Right hindlimb (tissue), 1 donor: Measurements from ENCODE around the gene PCNX4.
A peak's percentile ranks its signal among the peaks of the same experiment; 100 is the strongest.

Experiments used
- DNase-seq: peaks from one replicate; pipeline ENCODE4 v3.0.0-alpha.2; 2018

Gene PCNX4

GRCh38 chr14:60106339-60106738 lies 14.6 kb downstream of the PCNX4 start:
- no peak for DNase-seq

- DNase-seq: no peak
Measured at GRCh38 chr14:60107477-60107876, 15.8 kb downstream of the PCNX4 start.

GRCh38 chr14:60111732-60112131 lies 20.0 kb downstream of the PCNX4 start:
- no peak for DNase-seq

DNA sequence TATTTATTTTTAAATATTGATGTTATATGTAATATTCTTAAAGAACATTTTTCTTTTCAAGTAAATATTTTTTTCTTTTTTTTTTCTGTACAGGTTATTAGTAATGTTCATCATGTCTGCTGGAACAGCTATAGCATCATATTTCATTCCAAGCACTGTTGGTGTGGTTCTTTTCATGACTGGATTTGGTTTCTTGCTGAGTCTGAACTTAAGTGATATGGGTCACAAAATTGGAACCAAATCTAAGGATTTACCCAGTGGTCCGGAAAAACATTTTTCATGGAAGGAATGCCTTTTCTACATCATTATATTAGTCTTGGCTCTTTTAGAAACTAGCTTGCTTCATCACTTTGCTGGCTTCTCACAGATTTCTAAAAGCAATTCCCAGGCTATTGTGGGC lies 23.2 kb downstream of the PCNX4 start:
- DNase-seq: no peak

GRCh38 chr14:60116181-60116580 lies 24.5 kb downstream of the PCNX4 start:
- DNase-seq: no peak

DNA sequence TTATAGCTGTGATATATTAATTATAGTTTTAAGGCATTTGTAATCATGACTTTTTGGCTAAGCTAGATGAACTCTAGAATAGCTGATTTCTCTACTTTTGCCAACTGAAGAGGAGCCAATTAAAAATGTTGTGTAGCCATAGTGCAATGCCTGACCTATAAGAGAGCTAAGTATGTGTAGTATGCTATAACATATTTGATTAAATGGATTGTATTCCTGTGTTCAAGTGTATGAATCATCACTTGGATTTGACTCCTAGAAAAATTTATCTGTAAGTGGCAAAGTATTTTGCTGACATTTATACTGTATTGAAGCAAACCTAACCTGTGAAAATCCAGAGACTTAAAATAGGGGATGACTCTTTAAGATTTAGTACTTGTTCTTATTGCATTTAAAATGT lies 34.2 kb downstream of the PCNX4 start:
- DNase-seq: no peak

- DNase-seq: no peak
Measured at GRCh38 chr14:60133487-60133886, 41.8 kb downstream of the PCNX4 start.

GRCh38 chr14:60134702-60135101 lies 43.0 kb downstream of the PCNX4 start:
- DNase-seq: no peak

- peak; percentile 49 for DNase-seq
Measured at GRCh38 chr14:60151715-60152114, 60.0 kb downstream of the PCNX4 start.

- DNase-seq: no peak
Measured at GRCh38 chr14:60153991-60154390, 62.3 kb downstream of the PCNX4 start.

DNA sequence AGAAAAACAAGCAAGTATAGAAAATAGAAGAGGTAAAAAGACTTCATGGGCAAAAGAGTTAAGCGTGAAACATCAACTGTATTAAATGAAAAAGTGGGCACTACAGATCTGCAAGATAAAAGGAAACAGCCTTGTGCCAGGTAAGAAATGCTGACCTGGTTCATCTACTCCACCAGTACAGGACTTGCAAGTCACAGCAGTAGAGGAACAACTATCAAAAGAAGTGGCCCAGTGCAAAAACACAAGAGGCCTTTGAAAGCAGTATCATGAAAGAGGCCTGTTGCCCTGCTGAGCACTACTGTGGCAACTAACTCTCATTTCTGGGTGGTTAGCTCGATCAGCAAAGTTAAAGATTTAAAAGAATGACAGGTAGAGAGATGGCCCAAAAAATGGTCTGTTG lies 62.9 kb downstream of the PCNX4 start:
- DNase-seq: no peak

DNA sequence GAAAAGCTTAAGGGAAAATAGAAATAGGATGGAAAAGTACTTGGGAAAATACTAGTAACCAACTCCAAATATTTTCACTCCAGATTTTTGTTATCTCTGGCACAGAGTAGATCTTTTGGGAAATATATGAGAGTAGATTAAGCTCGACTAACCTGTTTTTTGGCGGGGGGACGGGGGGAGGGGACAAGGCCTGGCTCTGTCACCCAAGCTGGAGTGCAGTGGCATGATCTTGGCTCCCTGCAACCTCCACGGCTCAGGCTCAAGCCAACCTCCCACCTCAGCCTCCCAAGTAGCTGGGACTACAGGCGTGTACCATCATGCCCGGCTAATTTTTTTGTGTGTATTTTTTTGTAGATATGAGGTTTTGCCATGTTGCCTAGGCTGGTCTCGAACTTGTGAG lies 68.7 kb downstream of the PCNX4 start:
- no peak for DNase-seq

GRCh38 chr14:60161196-60162107 lies 69.7 kb downstream of the PCNX4 start:
- DNase-seq: no peak

DNA sequence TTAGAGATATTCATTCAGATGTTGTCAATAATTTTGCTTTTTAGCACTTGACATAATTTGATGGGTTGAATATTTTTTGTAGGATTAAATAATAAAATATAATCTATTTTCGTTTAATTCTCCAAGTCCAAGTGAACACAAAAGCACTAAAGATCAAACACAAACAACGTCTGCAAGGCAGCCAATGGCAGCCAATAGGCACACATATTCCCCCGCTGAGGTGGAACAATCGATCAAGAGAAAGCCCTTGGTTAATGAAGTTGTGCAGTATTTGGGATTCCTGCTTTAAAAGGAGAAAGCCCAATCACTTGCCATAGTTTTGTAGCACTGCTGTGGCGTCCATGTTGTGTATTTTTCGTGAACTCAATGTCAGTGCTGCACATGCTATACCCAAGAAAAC lies 72.0 kb downstream of the PCNX4 start:
- no peak for DNase-seq

DNA sequence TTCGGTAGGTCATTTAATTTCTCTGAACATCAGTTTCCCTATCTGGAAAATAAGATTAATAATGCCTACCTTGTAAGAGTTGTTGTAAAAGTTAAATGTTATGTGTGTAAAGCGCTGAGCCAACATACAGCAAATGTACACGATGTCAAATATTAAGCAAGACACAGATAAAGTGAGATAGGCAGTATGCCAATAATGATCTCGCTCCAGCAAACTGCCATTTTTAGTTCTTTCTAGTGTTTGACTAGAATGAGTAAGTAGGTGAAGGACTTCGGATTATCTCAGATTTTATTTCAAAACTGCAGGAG lies 72.6 kb downstream of the PCNX4 start:
- DNase-seq: no peak

- DNase-seq: peak; percentile 88
Measured at GRCh38 chr14:60164712-60165546, 73.2 kb downstream of the PCNX4 start, which contains the start of gene DHRS7. TSS of gene DHRS7 (minus strand) at chr14:60165398. CDS start at chr14:60165309, 89 bp downstream.

DNA sequence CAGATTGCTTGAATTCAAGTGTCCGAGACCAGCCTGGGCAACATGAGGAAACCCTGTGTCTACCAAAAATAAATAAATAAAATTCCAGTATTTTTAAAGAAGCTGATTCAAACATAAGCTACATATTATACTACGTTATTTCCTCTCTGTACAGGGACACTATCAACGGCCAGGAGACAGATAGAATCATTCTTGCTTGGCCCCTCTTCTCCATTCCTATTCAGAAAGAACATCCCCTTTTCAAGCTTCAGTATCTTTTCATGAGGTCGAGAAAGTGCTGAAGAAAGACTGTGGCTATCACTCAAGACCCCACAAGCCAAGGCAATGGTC lies 73.8 kb downstream of the PCNX4 start:
- no peak for DNase-seq

DNA sequence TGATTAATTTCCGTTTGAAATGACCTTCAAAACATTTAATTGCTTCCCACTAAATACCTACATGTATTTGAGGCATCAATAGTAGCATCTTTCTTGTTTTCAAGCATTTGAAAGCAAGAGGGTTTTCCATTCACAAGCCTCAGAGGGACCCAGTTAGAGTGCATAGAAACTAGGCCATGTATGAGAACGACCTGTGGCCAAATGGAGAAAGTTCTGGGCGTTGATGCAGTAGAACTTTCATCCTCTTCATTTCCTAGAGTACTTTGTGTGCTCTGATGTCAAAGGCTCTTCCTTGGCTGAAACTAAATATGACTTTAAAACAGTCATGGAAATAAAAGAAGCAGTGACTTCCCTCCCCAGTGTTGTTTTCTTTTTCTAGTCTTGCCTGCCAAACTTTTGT lies 74.4 kb downstream of the PCNX4 start:
- DNase-seq: no peak

- no peak for DNase-seq
Measured at GRCh38 chr14:60169722-60170121, 78.0 kb downstream of the PCNX4 start.

DNA sequence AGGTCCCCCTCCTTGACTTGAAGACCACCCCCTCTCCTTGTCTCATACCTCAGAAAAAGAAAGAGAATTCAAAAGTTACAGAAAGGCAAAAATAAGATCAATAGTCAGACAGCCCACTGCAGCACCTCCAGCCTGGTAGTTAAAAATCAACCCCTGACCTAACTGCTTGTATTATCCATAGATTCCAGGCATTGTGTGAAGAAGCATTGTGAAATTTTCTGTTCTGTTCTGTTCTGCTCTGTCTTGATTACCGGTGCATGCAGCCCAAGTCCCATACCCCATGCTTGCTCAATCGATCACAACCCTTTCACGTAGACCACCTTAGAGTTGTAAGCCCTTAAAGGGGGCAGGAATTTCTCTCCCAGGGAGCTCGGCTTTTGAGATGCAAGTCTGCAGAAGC lies 79.2 kb downstream of the PCNX4 start:
- DNase-seq: no peak

DNA sequence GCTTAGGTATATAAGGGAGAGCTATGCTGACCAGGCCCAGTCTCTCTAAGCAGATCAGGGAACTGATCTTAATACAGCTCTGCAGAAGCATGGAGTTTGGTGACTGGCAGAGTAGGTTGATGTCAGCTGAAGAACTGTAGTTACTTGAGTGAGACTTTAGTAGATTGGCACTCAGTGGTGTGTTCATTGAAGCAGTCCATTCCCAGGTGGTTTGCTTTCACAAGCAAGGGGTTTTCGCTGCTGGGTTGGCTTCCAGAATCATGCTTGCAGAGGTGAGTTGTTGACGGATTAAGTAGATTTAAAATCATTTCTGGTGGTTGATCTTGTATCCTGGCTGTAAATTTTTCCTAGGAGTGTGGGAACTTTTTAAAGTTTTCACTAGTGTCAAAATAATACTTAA lies 80.0 kb downstream of the PCNX4 start:
- DNase-seq: no peak

DNA sequence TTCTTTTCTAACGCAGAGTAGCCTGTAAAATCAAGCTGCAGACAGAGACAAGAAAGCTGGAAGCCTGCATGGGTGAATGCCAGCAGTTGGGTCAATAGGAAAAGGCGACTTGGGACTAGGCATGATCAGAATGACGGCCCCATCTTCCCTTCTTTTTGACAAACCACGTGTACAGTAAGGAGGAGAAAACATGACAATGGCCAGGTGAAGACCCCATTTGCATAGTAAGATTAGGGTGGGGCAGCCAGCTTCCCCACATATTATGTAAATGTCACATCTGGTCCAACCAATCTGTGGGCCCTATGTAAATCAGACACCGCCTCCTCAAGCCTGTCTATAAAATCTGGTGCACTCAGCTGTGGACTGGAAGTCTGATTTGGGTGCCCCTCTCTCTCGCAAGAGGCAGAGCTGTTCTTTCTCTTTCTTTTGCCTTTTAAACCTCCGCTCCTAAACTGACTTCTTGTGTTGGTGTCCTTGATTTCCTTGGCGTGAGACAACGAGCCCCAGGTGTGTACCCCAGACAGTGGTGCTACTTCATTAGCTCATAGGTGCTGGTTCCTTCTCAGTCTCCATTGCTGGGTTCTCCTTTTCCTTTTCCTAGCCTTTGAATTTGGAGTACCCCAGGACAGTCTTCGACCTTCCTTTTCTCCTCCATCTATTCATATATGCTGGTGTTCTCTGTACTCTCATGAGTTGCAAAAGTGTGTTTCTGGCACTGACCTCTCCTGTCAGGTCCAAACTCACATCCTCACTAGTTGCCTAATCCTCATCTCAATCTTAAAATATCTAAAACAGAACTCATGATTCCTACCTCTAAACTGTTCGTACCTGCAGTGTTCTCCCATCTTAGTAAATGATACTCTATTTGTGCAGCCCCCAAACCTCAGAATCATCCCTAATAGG lies 82.9 kb downstream of the PCNX4 start:
- no peak for DNase-seq

GRCh38 chr14:60175255-60175902 lies 83.7 kb downstream of the PCNX4 start:
- no peak for DNase-seq
